Measurements from ENCODE around the gene CDAN1.

DNA sequence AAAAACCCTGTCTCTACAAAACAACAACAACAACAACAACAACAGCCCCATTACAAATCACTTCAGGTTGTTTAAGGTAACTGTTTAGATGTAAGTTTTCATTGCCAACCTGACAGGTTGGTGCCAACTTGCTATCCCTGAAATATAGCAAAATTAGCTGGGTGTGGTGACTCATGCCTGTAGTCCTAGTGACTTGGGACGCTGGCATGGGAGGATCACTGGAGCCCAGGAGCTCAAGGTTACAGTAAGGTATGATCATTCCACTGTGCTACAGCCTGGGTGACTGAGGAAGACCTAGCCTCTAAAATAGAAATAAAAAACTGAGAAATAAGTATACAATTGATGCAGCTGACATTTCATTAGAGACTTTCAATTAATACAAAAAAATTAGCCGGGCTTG lies 36.0 kb upstream of the CDAN1 start:
- TF ChIP-seq ARNT (IDR thresholded peaks at IDR 0.05) (no peak), ZNF384 (IDR thresholded peaks at IDR 0.05) (no peak), SP1 (IDR thresholded peaks at IDR 0.05) (no peak)
